Parathyroid adenoma (tissue), 2 donors: Measurements from ENCODE around the gene ARHGAP45.

Experiments
- H2AFZ ChIP-seq: fragments of 300-600 bp; sonication (generic); one replicate; pipeline ENCODE4 v1.7.0; 2017; ENCODE audit warnings: antibody characterized with exemption, mild to moderate bottlenecking
- H3K27ac ChIP-seq: fragments of 300-600 bp; sonication (generic); one replicate; pipeline ENCODE4 v1.7.0; 2017
- H3K27me3 ChIP-seq: fragments of 300-600 bp; sonication (generic); one replicate; pipeline ENCODE4 v1.7.0; 2017; ENCODE audit warnings: low read length; ENCODE audit not compliant: control insufficient read depth, insufficient read depth
- H3K36me3 ChIP-seq: fragments of 300-600 bp; sonication (generic); one replicate; pipeline ENCODE4 v1.7.0; 2017; ENCODE audit warnings: low read length; ENCODE audit not compliant: control insufficient read depth, insufficient read depth
- H3K4me1 ChIP-seq: fragments of 300-600 bp; sonication (generic); one replicate; pipeline ENCODE4 v1.7.0; 2017; ENCODE audit warnings: control low read depth
- H3K4me2 ChIP-seq: fragments of 300-600 bp; sonication (generic); one replicate; pipeline ENCODE4 v1.7.0; 2017; ENCODE audit warnings: low read length
- H3K4me3 ChIP-seq: fragments of 300-600 bp; sonication (generic); one replicate; pipeline ENCODE4 v1.7.0; 2017; ENCODE audit warnings: low read depth, low read length
- H3K79me2 ChIP-seq: fragments of 300-600 bp; sonication (generic); one replicate; pipeline ENCODE4 v1.7.0; 2017; ENCODE audit warnings: control low read depth
- H3K9ac ChIP-seq: fragments of 300-600 bp; sonication (generic); one replicate; pipeline ENCODE4 v1.7.0; 2017; ENCODE audit warnings: mild to moderate bottlenecking
- H3K9me3 ChIP-seq: fragments of 300-600 bp; sonication (generic); one replicate; pipeline ENCODE4 v1.7.0; 2017; ENCODE audit warnings: low read length; ENCODE audit not compliant: control insufficient read depth
- TF ChIP-seq, protein P1 (sequence below): fragments of 300-600 bp; sonication (generic); IDR thresholded peaks from one replicate; pipeline ENCODE4 v1.7.0; 2017; ENCODE audit warnings: antibody characterized with exemption, mild to moderate bottlenecking
- donor health status: primary hyperparathyroidism.

The ARHGAP45 gene

GRCh38 chr19:1082165-1082927, 15.4 kb downstream of the ARHGAP45 start:
- no peaks in the 10 kb centered on the region for H3K27me3 ChIP-seq
- no peaks in the 10 kb centered on the region for H3K79me2 ChIP-seq
- no peaks in the 10 kb centered on the region for H3K4me1 ChIP-seq
- no peak overlapping the region for H3K9ac ChIP-seq
- H3K36me3 ChIP-seq, result no peaks in the 10 kb centered on the region
- TF ChIP-seq, protein P1, sequence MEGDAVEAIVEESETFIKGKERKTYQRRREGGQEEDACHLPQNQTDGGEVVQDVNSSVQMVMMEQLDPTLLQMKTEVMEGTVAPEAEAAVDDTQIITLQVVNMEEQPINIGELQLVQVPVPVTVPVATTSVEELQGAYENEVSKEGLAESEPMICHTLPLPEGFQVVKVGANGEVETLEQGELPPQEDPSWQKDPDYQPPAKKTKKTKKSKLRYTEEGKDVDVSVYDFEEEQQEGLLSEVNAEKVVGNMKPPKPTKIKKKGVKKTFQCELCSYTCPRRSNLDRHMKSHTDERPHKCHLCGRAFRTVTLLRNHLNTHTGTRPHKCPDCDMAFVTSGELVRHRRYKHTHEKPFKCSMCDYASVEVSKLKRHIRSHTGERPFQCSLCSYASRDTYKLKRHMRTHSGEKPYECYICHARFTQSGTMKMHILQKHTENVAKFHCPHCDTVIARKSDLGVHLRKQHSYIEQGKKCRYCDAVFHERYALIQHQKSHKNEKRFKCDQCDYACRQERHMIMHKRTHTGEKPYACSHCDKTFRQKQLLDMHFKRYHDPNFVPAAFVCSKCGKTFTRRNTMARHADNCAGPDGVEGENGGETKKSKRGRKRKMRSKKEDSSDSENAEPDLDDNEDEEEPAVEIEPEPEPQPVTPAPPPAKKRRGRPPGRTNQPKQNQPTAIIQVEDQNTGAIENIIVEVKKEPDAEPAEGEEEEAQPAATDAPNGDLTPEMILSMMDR, result no peak
- H2AFZ ChIP-seq, result no peak overlapping the region
- H3K27ac ChIP-seq, result no peak overlapping the region
- no peaks in the 10 kb centered on the region for H3K9me3 ChIP-seq
- peak overlapping the region; percentile 64 for H3K4me2 ChIP-seq
- H3K4me3 ChIP-seq, result peak overlapping the region; percentile 58

DNA sequence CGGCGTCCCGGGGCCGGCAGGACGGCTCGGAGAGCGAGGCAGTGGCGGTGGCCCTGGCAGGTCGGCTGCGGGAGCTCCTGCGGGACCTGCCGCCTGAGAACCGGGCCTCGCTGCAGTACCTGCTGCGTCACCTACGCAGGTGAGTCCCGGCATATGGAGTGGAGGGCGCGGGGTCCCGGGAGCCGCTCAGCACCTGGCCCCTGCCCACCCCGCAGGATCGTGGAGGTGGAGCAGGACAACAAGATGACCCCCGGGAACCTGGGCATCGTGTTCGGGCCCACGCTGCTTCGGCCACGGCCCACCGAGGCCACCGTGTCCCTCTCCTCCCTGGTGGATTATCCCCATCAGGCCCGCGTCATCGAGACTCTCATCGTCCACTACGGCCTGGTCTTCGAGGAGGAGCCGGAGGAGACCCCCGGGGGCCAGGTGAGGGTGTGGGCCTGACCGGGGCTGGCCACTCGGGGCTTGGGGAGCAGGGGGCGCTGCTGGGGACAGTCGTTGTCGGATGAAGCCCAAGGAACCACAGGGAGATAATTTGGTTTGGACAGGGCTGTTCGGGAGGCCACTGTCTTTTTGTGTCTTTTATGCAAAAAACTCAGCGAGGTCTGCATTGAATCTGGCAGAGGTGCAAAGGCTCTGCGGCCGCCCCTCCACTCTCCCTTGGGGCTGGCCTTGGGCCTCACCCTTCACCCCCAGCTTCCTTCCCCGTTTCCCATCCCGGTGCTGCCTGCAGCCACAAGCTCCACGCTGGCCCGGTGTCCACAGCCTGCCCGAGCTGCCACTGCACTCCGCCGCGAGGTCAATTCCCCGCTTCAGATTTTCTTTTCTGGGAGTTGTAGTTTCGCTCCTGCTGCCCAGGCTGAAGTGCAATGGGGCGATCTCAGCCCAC, 16.2 kb downstream of the ARHGAP45 start:
- H3K4me3 ChIP-seq, result peak overlapping the region; percentile 58
- TF ChIP-seq, protein P1, result no peak
- H3K27me3 ChIP-seq, result no peaks in the 10 kb centered on the region
- H3K4me2 ChIP-seq, result peak overlapping the region; percentile 64
- H2AFZ ChIP-seq, result no peak overlapping the region
- H3K4me1 ChIP-seq, result no peaks in the 10 kb centered on the region
- no peak overlapping the region for H3K27ac ChIP-seq
- H3K9me3 ChIP-seq, result no peaks in the 10 kb centered on the region
- no peak overlapping the region for H3K9ac ChIP-seq
- no peaks in the 10 kb centered on the region for H3K36me3 ChIP-seq
- H3K79me2 ChIP-seq, result no peaks in the 10 kb centered on the region

GRCh38 chr19:1084024-1084868, 17.3 kb downstream of the ARHGAP45 start:
- H2AFZ ChIP-seq, result no peak overlapping the region
- no peaks in the 10 kb centered on the region for H3K27me3 ChIP-seq
- no peak overlapping the region for H3K4me3 ChIP-seq
- H3K9me3 ChIP-seq, result no peaks in the 10 kb centered on the region
- no peaks in the 10 kb centered on the region for H3K4me1 ChIP-seq
- H3K79me2 ChIP-seq, result no peaks in the 10 kb centered on the region
- no peak overlapping the region for H3K4me2 ChIP-seq
- no peak overlapping the region for H3K27ac ChIP-seq
- H3K9ac ChIP-seq, result no peak overlapping the region
- TF ChIP-seq, protein P1, result no peak
- no peaks in the 10 kb centered on the region for H3K36me3 ChIP-seq

DNA sequence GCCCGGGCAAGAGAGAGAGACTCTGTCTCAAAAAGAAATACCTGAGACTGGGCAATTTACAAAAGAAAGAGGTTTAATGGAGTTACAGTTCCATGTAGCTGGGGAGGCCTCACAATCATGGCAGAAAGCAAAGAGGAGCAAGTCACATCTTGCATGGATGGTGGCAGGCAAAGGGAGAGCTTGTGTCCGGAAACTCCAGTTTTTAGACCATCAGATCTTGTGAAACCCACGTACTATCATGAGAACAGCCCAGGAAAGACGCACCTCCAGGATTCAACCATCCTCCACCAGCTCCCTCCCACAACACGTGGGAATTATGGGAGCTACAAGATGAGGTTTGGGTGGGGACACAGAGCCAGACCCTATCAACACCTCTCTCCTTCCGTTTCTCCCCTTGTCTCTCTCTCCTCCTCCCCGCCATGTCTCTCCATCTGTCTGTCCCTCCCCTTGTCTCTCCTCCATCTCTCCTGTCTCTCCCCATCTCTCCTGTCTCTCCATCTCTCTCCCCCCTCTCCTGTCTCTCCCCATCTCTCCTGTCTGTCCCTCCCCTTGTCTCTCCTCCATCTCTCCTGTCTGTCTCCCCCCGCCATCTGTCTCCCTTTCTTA, 18.2 kb downstream of the ARHGAP45 start:
- Histone ChIP-seq H2AFZ (no peak overlapping the region), H3K27ac (no peak overlapping the region), H3K9me3 (no peaks in the 10 kb centered on the region), H3K4me3 (no peak overlapping the region), H3K79me2 (no peaks in the 10 kb centered on the region), H3K9ac (no peak overlapping the region), H3K36me3 (no peaks in the 10 kb centered on the region), H3K4me2 (no peak overlapping the region), H3K4me1 (no peaks in the 10 kb centered on the region), H3K27me3 (no peaks in the 10 kb centered on the region)
- TF ChIP-seq, protein P1, result no peak
